Fibroblast of mammary gland (primary cell): ENCODE measurements around the gene LYZL1.

Experiments used
- DNase-seq: peaks from one replicate; pipeline ENCODE4 v3.0.0-alpha.2; 2010; ENCODE audit warnings: low read depth
- H3K4me3 ChIP-seq: 2 replicates; pipeline ENCODE4 v1.5.1; 2011; ENCODE audit warnings: low read depth, mild to moderate bottlenecking, low read length, moderate library complexity; ENCODE audit not compliant: control insufficient read depth
- CTCF ChIP-seq: conservative IDR thresholded peaks from 2 replicates; pipeline ENCODE4 v1.5.1; 2011; ENCODE audit warnings: low read depth, low read length, inconsistent platforms; ENCODE audit not compliant: control insufficient read depth, insufficient read depth

LYZL1 gene

GRCh38 chr10:29321656-29322055 lies 32.8 kb downstream of the LYZL1 start:
- no peak for DNase-seq
- H3K4me3 ChIP-seq, result no peak overlapping the region
- TF ChIP-seq CTCF, result no peak

GRCh38 chr10:29322918-29323317 lies 34.0 kb downstream of the LYZL1 start:
- DNase-seq, result no peak
- TF ChIP-seq CTCF, result no peak
- no peak overlapping the region for H3K4me3 ChIP-seq

DNA sequence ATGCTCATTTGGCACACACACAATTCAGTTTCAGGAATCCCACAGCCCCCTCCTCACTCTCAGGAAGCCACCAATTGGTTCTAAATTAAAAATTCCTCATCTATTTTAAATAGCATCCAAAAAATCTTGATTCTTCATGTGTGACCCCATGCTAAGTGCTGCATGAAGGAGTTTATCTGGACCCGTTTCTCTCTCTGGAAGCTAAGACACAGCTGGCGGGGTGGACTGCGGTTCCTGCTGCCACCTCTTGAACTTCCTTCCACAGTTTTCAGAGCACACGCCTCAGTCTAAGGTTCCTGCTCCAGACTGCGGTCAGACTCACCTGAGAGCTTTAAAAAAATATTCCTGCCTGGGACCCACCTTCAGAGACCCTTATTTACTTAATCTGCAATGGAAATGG lies 34.5 kb downstream of the LYZL1 start:
- H3K4me3 ChIP-seq, result no peak overlapping the region
- no peak for TF ChIP-seq CTCF
- DNase-seq, result no peak

DNA sequence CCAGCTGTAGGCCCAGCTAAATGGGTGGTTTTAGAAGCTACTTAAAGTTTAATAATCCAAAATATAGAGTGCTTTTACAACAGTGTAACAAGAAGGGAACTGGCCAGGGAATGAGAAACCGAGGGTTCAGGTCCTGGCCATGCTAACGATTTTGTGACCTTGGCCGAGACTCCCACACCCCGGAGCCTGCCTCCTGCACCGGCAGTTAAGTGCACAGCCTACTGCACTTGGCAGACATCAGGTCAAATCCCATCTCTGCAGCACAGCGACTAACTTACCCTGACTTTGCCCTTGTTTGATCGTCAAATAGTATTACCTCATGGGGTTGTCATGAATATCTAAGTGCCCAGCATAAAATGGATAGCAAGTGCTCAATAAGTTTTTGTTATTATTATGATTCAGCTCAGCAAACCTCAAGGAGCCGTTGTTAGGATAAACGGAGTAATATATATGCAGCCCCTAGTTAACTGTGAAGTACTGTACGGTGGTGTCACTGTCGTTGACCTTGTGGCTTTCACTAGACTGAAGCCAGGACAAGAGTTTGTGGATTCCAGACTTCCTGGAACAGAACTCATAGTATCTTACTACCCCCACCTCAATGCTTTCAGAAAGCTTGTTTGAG lies 35.5 kb downstream of the LYZL1 start:
- TF ChIP-seq CTCF, result no peak
- H3K4me3 ChIP-seq, result no peak overlapping the region
- no peak for DNase-seq

- DNase-seq, result no peak
- no peak overlapping the region for H3K4me3 ChIP-seq
- TF ChIP-seq CTCF, result no peak
Observed at GRCh38 chr10:29326299-29326698, 37.4 kb downstream of the LYZL1 start.

DNA sequence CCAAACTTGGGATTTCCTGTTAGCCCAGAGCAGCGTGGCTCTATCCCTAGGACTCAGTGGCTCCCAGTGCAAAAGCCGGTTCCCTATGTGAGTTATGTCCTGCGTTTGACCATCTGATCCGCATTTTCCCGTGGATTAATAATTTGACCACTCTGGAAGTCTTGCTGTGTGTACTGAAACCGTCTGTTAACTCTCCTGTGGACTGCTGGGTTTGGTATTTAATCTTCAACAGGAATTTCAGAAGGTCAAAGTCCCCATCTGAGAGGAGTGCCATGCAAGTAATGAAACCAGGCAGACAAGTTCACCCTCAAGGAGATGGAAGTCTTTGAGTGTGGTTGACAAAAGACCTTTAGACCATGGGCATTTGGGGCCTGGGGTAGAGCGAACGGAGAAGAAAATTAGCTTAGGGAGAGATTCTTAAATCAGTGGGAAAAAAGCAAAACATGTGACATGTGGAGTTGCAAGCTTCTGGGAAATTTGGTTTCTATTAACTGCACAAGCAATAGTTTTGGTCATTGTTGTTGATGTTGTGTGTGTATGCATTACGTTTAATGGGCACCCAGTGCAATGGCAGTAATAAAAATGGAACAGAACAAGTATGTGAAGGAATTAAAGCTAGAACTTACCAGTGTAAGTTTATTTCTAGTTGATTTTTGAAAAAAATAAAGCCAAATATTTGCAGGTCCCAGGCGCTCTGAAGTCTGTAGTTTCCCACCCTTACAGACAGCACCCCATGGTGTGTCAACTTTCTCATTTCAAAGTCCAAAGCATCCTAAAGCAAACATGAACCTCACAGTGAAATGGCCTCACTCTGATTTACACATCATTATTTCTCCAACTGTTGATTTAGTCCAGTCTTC lies 38.2 kb downstream of the LYZL1 start:
- TF ChIP-seq CTCF, result no peak
- DNase-seq, result no peak
- H3K4me3 ChIP-seq, result no peak overlapping the region

DNA sequence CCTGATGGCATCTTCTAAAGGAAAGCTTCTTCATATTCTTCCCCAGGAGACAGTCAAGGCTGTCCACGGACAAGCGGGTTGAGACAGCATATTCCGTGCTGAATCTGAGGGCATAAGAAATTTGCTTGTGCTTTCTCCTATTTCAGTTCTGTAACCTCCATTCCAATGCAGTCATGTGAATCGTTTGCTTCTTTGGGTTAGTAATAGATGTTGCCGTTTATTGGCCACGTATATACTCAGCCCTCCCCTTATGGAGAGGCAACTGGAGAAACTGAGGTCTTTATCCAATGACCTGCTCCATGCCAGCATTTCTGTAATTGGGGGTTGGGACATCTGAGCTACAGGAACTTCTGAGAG lies 38.9 kb downstream of the LYZL1 start:
- no peak for TF ChIP-seq CTCF
- no peak for DNase-seq
- no peak overlapping the region for H3K4me3 ChIP-seq
